ENCODE measurements around the gene ANKS1B.

Gene ANKS1B

DNA sequence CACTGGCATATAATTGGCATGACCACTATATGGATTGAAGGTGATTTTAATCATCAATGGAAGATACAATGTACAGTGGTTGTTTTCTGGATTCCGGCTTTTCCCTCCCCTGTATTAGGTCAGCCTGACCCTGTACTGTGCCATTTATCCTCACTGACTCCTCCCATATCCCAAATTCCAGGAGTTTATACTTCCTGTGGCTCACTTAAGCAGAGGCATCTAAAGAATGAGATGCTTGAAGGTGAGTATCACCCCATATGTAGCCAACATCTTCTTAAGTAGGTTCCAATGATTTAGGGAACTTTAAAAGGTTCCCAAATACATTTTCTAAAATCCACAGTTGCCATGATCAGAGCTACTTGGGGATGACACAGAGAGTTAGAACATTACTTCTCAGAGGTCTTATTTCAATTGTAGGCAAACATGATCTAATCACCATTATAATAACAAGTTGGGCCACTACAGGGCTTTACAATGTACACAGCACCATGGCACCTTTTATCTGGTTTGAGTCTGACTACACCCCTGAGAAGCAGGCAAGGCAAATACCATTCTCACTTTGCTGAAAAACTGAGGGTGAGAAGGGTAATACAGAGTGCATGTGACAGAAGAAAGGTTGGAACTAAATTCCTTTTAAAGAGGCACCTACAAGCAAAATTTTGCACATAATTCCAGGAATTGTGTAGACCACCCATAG is 549.5 kb downstream of the ANKS1B start:
- DNase-seq, result no peak

DNA sequence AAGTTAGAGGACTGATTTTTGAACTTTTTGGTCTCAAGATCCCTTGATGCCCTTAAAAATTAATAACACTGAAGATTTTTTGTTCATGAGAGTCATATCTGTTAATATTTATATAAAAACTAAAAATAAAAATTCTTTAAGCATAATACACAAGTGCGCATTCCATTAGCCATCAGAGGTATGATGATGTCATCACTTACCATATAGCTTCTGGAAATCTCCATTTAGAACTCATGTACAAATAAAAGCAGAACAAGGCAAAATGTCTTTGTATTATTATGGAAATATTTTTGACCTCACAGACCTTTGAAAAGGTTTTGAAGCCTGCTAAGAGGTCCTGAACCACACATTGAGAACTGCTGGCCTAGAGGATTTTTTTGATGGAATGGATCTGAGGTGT is 551.6 kb downstream of the ANKS1B start:
- no peak for DNase-seq

DNA sequence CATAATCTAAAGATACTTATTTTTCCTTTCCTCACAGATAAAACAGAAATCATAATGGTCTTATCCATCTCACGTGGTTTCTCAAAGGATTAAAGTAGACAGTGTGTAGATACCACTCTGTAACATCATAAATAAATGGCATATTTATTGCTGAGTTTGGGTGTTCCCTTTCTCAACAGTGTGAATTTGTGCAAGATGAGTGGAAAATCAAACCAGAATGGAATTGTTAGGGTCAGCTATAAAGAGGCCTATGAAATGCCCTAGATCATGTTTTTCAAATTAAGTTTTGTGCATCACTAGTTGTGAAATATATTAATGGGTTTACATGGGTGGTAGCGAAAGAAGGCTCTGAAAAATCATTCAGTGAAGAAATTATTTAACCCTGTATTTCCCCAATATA is 553.5 kb downstream of the ANKS1B start:
- no peak for DNase-seq

DNA sequence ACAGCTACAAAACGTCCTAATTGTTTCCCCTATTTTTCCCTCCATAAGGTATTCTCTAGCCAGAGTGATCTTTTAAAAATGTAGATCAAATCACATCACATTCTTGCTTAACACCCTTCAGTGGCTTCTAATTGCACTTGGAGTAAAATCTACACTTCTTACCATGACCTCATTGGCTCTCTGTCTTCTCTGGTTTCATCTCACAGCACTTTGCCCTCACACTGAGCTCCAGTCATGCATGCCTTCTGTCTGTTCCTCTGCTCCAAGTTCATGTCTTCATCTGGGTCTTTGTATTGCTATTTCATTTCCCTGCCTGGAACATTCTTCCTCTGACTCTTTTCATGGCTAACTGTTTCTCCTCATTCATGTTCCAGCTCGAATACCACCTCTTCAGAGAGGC is 557.6 kb downstream of the ANKS1B start:
- no peak for DNase-seq

DNA sequence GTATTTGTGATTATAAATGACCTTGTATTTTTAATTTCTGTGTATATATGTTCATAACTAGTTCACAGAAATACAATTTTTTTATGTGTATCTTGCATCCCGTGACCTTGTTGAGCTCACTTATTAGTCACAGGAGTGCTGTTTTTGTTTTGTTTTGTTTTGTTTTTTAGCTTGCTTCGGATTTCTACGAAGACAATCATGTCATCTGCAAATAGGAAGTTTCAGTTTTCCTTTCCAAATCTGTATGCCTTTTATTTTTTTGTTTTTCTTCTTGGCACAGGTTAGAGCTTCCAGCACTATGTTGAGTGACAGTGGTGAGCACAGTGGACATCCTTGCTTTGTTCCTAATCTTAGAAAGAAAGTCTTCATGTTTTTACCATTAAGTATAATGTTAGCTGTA is 566.4 kb downstream of the ANKS1B start:
- no peak for DNase-seq

DNA sequence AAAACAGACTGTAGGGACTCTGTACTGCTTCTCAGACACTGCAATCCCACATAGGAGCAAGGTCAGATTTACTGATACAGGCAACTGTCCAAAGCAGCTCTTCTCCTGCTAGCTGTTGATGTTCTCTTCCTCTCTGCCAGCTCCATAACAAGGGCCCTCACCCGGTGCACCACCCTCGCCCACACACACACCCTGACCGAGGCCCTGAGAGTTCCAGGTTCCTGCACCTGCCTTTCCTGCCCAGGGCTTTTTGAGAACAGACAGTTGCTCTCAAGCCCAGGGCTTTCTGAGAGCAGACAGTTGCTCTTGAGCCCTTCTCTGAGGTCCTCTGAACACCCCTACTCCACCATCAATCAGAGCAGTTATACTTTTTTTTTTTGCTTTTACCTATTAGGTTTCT is 571.0 kb downstream of the ANKS1B start:
- no peak for DNase-seq

DNA sequence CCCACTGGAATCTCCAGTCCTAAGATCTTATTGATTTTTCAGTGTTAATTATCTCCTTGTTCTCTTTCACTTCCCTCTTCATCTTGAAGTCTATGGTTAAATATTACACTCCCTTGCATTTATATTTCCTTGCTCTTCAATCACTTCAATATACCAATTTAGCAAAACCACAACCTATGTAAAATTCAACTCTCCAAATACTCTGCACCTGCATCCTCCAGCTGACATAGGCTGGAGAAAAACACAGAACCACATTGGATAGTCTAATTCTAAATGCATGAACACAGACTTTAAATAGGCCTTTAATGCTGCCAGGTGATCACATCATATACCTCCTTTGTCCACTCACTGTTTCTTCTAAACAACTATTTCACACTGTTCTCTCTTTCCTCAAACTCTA is 591.0 kb downstream of the ANKS1B start:
- no peak for DNase-seq

DNA sequence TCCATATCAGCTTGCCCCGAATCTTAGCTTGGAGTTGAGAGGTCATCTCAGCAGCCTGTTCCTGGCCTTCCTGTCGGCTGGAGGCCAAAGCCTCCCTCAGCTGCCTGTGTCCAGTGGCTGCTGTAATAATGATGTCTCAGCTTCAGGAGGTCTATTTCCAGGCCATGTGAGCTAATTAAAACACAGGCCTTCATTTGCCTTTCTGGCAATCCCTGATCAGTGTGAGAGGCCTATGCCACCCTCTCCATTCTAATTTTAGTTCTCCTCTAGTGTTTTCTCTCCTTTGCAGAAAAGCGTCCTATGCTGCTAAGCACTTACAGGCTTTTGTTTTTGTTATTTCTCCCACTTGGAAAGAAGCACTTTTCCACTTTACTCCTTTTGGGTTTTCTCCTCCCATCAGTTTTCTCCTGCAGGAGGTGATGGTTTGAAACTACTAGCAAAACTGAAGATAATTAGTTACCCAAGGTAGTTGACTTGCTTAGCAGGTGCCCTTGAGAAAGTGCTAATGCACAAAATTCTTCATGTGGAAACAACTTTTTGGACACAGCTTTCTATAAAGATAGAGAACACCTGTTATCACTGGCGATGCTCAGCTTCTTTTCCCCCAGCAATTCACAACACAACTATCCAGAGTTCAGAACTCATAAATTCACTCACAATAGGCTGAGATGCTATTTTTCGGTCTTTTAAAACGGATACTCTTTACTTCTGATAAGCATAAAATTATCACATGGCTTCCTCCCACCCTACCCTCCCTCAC is 592.5 kb downstream of the ANKS1B start:
- no peak for DNase-seq

DNA sequence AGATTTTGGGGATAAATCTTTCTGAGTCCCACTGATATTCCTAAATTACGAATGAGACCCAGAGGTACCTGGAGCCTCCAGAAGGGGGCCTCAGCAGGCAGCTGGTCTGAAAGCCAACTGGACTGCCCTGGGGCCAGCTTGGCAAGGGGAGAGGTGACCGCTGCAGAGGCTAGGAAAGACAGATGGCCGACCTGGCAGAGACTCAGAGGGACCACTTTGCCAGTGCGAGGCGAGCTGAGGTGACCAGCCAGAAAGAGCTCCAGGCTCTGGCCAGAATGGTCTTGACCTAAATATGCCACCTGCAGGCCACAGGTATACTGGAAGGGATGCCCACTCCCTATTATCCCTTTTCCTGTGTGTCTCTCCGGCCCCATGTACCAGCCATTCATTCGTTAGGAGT is 594.0 kb downstream of the ANKS1B start:
- DNase-seq, result no peak

DNA sequence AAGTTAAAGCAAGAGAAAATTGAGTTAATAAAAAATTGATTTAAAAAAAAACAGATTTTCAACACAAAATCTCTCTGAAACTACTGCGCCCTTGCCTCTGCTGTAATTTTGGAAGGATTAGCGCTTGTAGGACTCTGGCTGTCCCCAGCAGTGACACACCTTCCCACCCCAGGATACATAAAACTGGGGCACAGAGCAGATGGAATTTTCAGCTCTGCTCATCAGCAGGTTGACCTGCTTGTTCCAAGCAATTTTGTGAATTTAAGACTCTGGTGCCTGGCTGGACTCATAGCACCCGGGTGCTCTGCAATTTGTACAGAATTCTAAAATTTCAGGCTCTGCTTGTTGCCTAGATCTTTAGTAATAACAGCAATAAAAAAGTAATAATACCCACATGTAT is 595.0 kb downstream of the ANKS1B start:
- DNase-seq, result no peak

DNA sequence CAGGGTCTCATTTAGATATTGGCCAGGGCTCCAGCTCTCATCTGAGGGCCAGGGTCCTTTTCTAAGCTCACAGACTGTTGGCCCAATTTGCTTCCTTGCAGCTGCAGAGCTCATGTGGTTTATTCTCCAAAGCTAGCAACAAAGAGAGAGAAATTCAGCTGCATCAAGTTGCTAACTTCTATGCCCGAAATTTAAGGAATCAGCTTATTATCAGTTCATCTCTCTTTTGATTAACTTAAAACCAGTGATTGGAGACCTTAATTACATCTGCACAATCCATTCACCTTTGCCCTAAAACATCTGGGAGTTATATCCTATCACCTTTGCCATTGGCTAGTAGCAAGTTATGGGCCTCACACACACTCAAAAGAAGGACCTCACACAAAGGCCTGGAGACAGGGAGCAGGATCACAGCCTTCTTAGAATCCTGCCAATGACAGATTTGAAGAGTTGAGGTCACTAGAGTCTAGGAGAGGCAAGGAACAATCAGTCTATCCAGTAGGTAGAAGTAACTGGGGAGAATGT is 596.0 kb downstream of the ANKS1B start:
- DNase-seq, result no peak

DNA sequence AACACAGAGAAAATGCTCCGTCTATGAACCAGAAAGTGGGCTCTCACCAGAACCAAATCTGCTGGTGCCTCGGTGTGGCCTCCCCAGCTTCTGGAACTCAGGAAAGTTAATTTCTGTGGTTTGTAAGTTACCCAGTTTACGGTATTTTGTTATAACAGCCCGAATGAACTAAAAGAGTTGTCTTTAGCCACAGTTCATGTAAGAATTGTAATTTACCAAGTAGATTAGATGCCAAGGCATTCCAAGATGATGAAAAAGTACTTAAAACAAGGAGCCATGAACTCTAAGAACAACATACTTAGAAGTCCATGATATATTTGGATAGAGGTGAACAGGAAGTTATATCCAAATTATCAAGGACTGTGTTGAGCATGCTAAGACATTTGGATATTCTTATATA is 597.1 kb downstream of the ANKS1B start:
- DNase-seq, result no peak

DNA sequence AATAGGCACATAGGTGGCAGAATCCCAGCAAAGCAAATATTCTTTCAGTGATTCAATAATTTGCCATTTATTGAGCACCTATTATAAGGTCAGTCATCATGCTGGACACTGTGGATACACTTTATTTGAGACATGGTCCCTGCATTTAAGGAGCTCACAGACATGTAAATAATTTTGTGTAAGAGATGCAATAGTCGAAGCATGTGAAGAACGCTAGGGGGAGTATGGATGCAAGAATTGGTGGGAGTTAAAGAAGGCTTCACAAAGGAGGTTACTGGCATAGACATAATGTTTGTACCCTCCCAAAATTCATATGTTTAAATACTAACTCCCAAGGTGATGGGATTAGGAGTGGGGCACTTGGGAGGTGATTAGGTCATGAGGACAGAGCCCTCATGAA is 597.8 kb downstream of the ANKS1B start:
- peak; percentile 8 for DNase-seq

DNA sequence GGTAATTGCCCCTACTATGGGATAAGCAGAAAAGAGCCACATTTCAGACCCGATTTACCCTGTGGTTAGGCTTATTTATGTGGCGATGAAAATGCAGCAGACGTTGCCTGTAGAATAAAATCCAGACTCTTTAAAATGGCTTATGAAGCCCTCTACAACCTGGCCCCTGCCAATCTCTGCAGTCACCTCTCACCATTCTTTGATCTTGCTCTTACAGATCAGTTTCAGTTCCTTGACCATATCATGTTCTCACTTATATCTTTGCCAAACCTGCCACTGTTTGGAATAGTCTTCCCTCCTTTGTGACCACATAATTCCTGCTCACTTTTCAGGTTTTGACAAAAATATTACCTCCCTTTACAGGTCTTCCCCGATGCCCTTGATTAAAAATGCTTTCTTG is 601.5 kb downstream of the ANKS1B start:
- DNase-seq, result no peak

DNA sequence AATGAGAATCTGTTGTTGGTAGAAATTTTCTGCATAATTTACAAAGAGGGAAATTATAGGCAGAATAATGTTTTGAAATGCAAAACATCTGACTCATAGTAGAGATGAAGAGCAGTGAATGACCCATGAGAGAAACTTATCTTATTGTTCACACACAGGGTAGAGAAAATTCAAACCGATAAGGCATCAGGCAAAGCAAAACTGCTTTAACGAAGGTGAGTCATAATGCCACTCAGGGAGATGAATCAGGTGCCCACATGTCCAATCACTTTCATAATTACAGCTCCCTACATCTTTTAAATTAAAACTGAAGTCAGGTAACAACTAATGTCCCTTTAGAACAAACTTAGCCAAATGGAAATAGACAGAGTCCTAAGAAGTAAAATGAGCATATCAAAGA is 602.7 kb downstream of the ANKS1B start:
- no peak for DNase-seq

DNA sequence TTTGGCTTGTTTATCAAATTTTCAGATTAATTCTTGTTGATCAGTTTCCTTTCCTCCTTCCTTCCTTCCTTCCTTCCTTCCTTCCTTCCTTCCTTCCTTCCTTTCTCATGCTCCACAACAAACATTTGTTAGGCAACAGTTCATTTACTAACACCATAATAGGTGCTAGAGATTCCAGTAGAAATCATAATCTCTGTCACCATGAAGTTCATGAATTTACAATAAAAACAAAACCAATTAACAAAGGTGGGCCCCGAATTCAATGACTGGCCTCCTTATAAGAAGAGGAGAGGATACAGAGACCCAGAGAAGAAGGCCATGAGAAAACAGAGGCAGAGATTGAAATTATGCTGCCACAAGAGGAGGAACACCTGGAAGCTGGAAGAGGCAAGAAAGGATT is 604.0 kb downstream of the ANKS1B start:
- DNase-seq, result no peak

DNA sequence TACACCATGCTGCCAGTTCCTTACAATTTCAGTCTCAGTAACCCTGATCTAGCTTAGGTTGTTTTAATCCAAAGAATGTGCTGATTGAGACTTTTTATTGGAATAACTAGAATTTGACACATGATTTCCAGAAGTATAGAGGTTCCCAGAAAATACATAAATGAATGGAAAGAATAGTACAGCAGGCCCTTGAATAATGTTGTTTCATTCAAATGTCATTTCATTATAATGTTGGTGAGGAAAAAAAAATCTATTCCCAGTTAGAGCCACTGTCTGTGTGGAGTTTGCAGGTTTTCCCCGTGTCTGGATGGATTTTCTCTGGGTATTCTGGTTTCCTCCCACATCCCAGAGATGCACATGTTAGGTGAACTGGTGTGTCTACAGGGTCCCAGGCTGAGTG is 610.7 kb downstream of the ANKS1B start:
- no peak for DNase-seq

DNA sequence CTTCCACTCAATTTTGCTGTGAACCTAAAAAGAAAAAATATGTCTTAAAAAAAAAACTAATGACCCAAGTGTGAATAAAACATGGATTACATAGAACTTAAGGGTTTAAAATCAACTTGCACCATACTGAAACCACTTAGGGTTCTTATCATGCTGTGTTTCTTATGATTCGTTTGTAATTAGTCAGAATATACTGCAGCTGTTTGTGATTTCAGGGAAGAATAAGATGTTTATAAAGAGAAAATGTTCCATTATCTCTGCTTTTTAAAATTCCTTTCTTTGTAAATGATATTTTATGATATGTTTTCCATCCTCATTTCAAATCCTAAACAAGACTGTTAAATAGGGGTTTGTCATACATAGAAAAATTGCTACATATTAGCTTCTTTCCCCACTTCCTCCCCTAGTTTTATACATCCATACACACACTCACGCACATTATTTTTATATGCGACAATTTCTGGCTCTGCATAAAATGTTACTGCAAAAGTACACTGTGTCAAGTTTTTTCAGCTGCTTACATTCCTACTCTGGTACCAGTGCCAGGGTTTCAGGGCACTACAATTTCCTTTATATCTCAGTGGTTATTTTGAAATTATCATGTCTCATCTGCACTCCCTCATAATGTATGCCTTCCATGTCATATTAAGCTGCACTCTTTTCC is 612.3 kb downstream of the ANKS1B start:
- no peak for DNase-seq

DNA sequence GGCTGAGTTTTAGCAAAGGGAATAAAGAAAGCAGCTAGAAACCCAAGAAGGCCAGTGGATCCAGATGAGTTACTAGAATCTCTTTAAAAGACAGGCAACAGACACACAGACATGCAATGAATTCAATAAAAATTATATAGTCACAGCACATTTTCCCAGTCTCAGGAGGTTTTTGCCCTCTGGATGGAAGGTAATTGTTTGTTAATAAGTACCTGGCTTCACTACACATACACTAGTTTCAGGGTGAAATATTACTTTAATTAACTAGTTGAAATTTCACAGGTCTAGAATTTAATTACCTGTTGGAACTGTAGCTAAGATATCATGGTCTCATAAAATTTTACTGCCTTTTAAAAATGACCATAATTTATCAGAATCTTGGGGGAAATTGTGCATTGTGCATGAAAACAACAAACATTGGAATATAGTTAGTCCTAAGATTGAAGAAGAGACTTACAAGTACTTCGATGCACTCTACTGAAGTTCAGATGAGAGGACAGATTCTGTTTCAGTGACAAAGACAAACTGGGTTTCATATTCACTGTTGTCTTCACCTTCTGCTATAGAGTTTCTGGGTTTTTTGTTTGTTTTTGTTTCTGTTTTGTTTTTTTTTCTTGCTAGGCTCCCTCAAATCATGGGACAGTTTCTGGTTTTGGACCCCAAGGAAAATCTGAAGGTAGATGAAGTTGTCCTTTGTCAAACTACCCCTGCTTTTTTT is 614.2 kb downstream of the ANKS1B start:
- DNase-seq, result no peak

DNA sequence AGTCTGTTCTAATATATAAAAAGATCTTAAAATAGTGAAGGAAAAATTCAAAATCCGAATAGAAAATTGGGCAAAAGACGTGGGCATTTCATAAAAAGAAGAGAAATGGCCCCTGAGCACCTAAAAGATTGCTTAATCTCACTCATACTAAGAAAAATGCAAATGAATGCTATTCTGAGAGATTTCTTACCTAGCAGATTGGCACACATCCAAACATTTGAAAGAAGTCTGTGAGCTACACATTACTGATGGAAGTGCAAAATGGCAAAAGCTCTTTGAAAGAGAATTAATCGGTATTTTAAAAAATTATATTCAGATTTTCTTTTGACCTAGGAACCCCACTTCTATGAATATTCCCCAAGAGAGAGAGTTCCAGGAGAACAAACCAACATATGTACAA is 617.6 kb downstream of the ANKS1B start:
- DNase-seq, result no peak

DNA sequence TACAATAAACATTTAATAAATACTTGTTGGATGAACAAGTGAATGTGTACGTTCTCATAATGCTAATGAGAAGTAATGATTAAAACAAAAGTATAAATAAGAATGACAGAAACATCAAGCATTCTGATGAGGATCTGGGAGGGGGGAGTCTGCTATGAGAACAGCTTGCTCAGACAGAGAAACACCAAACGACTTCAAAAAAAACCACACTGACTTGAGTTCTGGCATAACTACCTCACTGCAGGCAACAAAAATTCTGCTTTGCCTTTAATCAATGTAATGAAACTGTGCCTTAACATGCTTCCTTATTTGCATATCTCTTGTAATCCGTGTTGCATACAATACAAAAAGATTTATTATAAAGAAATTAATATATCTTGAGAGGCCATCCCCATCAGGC is 632.5 kb downstream of the ANKS1B start:
- DNase-seq, result no peak

DNA sequence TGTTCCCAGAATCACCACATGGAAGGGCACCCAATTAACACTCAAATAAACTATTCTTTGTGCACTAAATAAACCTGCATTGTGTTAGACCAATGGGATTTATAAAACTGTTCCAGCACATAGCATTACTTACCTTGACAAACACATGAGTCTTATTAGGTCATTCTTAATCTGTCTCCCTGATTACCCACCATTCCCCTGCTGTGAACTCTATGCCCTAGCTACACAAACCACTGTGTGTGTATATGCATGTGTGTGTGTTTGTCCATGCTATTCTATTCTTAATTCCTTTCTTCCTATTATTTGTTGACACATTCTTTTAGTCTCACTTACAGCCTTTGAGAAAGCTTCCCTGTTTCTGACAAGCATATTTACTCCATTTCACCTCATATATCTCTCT is 640.8 kb downstream of the ANKS1B start:
- DNase-seq, result no peak

DNA sequence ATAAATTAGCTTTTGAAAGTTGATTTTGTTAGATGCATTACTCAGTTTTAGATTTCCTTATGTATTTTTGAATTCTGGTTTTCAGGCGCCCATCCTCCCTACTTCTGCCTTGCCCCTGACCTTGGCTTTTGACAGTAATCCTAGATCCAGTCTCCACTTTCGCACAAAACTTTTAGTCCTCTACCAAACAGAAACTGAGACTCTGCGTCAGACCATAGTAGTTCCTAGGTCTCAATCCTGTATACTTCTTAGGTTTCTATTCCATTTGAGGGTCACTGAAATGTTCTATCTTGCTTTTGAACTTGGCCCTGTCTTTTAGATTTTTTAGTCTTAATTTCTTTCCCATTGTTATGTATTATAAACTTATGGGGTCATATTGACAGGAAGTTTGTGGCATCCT is 645.1 kb downstream of the ANKS1B start:
- no peak for DNase-seq

All from SIG-M5 (cell line).